Glutamatergic neuron (in vitro differentiated cells): ENCODE measurements around the gene IL23R. TPM values are rescaled to one million over a fixed set of nuclear protein-coding genes. Genes with fewer than 3 reads are reported as not detected.
"Not testable (repeated sequence)": the region's sequence is repeated elsewhere in the genome, so short reads cannot be mapped to it uniquely, and the experiment has no call there.

Experiments
- DNase-seq: peaks from one replicate; pipeline ENCODE4 v3.0.0; 2022
- H3K27ac Mint-ChIP-seq: one replicate; pipeline ENCODE4 v1.8.0; 2020; ENCODE audit warnings: mild to moderate bottlenecking, mixed read lengths, inconsistent platforms; ENCODE audit not compliant: unreplicated experiment
- H3K27me3 Mint-ChIP-seq: one replicate; pipeline ENCODE4 v1.8.0; 2020; ENCODE audit warnings: mild to moderate bottlenecking, moderate library complexity, mixed read lengths, inconsistent platforms; ENCODE audit not compliant: unreplicated experiment
- H3K36me3 Mint-ChIP-seq: one replicate; pipeline ENCODE4 v1.8.0; 2020; ENCODE audit warnings: mild to moderate bottlenecking, mixed read lengths, inconsistent platforms; ENCODE audit not compliant: unreplicated experiment
- H3K4me1 Mint-ChIP-seq: one replicate; pipeline ENCODE4 v1.8.0; 2020; ENCODE audit warnings: mild to moderate bottlenecking, low read depth, mixed read lengths, inconsistent platforms; ENCODE audit not compliant: unreplicated experiment
- H3K4me3 Mint-ChIP-seq: one replicate; pipeline ENCODE4 v1.8.0; 2020; ENCODE audit warnings: mild to moderate bottlenecking, mixed read lengths, inconsistent platforms; ENCODE audit not compliant: unreplicated experiment
- H3K9me3 Mint-ChIP-seq: one replicate; pipeline ENCODE4 v1.8.0; 2020; ENCODE audit warnings: mild to moderate bottlenecking, moderate library complexity, mixed read lengths, inconsistent platforms; ENCODE audit not compliant: unreplicated experiment
- total RNA-seq: library from RNA; stranded (reverse); fragmentation: NEBNext Ultra II Directional; extraction: Animal tissue kit (Norgen Biotek cat#: 25700); gene quantifications from one replicate; pipeline ENCODE4 v1.2.1, GENCODE V29; 2021; ENCODE audit not compliant: unreplicated experiment
- TF ChIP-seq, protein P1 (sequence below): fragments of 200-600 bp; sonication (generic); IDR thresholded peaks from one replicate; pipeline ENCODE4 v1.5.0; 2021; ENCODE audit not compliant: partially characterized antibody, unreplicated experiment

IL23R gene
- total RNA-seq, 1 donor from 2014 or later: not detected

DNA sequence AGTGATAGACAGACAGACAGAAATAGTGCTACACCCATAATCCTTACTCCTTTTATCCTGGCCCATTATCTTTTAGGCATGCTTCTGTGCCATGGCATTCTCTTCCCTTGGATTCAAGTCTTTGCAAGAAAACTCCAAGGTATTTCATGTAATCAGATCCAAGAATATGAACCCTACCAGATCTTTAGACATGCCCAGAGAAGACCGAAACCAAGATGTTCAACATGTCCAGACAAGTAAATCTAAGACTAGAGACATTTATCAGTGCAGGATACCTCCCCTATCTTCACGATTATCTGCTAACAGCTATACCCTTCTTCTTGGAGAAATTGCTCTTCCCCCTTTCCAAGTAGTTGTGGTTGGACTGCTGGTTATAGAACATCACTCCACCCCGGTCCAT lies 19.7 kb upstream of the IL23R start:
- no peaks in the 10 kb centered on the region for H3K36me3 Mint-ChIP-seq
- TF ChIP-seq, protein P1, sequence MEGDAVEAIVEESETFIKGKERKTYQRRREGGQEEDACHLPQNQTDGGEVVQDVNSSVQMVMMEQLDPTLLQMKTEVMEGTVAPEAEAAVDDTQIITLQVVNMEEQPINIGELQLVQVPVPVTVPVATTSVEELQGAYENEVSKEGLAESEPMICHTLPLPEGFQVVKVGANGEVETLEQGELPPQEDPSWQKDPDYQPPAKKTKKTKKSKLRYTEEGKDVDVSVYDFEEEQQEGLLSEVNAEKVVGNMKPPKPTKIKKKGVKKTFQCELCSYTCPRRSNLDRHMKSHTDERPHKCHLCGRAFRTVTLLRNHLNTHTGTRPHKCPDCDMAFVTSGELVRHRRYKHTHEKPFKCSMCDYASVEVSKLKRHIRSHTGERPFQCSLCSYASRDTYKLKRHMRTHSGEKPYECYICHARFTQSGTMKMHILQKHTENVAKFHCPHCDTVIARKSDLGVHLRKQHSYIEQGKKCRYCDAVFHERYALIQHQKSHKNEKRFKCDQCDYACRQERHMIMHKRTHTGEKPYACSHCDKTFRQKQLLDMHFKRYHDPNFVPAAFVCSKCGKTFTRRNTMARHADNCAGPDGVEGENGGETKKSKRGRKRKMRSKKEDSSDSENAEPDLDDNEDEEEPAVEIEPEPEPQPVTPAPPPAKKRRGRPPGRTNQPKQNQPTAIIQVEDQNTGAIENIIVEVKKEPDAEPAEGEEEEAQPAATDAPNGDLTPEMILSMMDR: no peak
- H3K4me3 Mint-ChIP-seq: no peak overlapping the region
- H3K27me3 Mint-ChIP-seq: no peaks in the 10 kb centered on the region
- no peaks in the 10 kb centered on the region for H3K4me1 Mint-ChIP-seq
- no peaks in the 10 kb centered on the region for H3K9me3 Mint-ChIP-seq
- H3K27ac Mint-ChIP-seq: no peak overlapping the region
- no peak for DNase-seq

DNA sequence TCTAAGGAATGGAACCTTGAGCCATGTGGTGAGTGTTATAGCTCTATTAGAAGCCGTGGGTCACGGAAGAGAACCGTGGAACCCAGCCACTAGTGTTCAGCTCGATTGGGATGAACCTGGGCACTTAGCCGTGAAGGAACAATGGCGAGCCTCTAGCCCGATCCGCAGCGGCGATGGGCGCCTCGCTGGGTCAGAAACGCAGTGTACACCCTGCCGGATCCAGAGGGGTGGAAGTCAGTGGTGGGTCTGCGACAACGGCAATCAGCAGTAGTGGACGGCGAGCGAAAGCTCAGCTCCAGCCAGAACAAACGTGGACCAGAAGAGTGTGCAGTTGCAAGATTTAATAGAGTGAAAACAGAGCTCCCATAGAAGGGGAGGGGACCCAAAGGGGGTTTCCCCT lies 18.3 kb upstream of the IL23R start:
- not testable (repeated sequence) for H3K27me3 Mint-ChIP-seq, H3K9me3 Mint-ChIP-seq, H3K36me3 Mint-ChIP-seq, DNase-seq, H3K4me3 Mint-ChIP-seq, H3K4me1 Mint-ChIP-seq, H3K27ac Mint-ChIP-seq

DNA sequence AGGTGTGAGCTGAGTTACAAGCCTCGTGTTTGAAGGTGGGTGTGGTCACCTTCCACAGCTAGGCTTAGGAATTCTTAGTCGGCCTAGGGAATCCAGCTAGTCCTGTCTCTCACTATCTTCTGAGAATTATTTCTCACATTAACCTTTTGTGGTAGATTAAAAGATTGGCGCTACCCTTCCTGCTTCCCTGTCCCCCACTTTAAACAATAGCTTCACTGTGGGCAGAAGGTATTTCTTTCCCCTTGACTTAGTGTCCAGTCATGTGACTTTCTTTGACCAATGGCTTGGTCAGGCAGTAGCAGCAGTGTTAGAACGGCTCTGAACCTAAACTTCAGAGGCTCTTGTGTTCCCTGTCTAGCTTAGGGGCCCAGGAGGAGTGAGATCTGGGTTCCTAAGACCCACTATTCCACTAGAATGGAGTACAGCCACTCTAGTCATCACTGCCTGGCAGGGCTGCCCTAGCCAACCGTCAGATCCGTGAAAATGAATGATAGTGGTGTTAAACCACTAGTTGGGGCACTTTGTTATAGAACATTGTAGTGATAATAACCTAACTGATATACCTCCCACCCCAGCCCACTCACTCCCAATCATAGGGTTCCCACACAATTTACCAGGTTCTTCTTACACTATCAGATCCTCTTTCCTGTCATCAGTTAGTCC lies 17.6 kb upstream of the IL23R start:
- no peaks in the 10 kb centered on the region for H3K4me1 Mint-ChIP-seq
- H3K9me3 Mint-ChIP-seq: no peaks in the 10 kb centered on the region
- H3K27ac Mint-ChIP-seq: no peak overlapping the region
- H3K4me3 Mint-ChIP-seq: no peak overlapping the region
- H3K27me3 Mint-ChIP-seq: no peaks in the 10 kb centered on the region
- DNase-seq: no peak
- H3K36me3 Mint-ChIP-seq: no peaks in the 10 kb centered on the region
- TF ChIP-seq, protein P1: no peak

DNA sequence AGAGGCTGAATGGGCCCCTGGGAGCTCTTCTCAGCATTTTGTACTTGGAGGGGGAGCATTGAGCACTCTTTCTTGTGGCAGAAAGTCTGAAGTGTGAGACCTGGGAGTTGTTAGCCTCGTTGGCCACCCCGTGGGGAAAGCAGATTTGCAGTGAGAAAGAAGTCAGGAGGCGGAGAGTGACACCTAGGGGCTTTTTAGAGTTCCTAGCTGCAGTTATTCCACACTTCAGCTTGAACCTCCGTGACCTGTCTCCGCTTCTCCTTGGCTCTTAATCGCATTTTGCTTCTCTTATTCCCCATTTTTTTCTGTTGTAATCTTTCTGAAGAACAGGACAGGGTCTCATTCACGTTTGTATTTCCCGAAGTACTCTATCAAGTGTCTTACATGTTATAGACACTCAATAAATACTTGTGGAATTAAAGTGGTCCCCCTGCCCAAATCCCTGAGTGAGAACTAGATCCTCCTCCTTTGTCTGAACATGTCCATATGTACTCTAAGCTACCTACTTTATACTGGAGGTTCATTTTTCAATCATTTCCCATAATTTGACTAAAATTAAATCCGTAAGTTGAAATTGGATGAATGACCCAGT lies 17.0 kb upstream of the IL23R start:
- Mint-ChIP-seq H3K4me3 (no peak overlapping the region), H3K9me3 (no peaks in the 10 kb centered on the region), H3K4me1 (no peaks in the 10 kb centered on the region), H3K36me3 (no peaks in the 10 kb centered on the region), H3K27ac (no peak overlapping the region), H3K27me3 (no peaks in the 10 kb centered on the region)
- TF ChIP-seq, protein P1: no peak
- DNase-seq: peak; percentile 46

DNA sequence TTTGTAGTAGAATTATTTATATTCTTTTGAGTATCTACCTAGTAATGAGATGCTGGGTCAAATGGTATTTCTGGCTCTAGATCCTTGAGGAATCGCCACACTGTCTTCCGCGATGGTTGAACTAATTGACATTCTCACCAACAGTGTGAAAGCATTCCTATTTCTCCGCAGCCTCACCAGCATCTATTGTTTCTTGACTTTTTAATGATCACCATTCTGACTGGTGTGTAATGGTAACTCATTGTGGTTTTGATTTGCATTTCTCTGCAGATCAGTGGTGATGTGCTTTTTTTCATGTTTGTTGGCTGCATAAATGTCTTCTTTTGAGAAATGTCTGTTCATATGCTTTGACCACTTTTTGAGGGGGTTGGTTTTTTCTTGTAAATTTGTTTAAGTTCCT lies 15.3 kb upstream of the IL23R start:
- H3K27me3 Mint-ChIP-seq: no peaks in the 10 kb centered on the region
- no peak overlapping the region for H3K4me3 Mint-ChIP-seq
- no peaks in the 10 kb centered on the region for H3K9me3 Mint-ChIP-seq
- DNase-seq: no peak
- H3K36me3 Mint-ChIP-seq: no peaks in the 10 kb centered on the region
- TF ChIP-seq, protein P1: no peak
- H3K4me1 Mint-ChIP-seq: no peaks in the 10 kb centered on the region
- H3K27ac Mint-ChIP-seq: no peak overlapping the region
